Astrocyte of the cerebellum (primary cell): Measurements from ENCODE around the gene ALDH3B2.

ENCODE experiments used
- DNase-seq: peaks from one replicate; pipeline ENCODE4 v3.0.0-alpha.2; 2011; ENCODE audit warnings: low read depth
- H3K4me3 ChIP-seq: 2 replicates; pipeline ENCODE4 v1.5.1; 2011; ENCODE audit warnings: mild to moderate bottlenecking, low read depth, low read length, moderate library complexity
- CTCF ChIP-seq: IDR thresholded peaks from 2 replicates; pipeline ENCODE4 v1.5.1; 2012; ENCODE audit warnings: low read length, low read depth, moderate library complexity, mild to moderate bottlenecking; ENCODE audit errors: missing control alignments
- in situ Hi-C: cut with HindIII; loops from 2 replicates; pipeline ENCODE4 v1.10.0; 2017; ENCODE audit warnings: low sequenced_read_pairs

Gene ALDH3B2

DNA sequence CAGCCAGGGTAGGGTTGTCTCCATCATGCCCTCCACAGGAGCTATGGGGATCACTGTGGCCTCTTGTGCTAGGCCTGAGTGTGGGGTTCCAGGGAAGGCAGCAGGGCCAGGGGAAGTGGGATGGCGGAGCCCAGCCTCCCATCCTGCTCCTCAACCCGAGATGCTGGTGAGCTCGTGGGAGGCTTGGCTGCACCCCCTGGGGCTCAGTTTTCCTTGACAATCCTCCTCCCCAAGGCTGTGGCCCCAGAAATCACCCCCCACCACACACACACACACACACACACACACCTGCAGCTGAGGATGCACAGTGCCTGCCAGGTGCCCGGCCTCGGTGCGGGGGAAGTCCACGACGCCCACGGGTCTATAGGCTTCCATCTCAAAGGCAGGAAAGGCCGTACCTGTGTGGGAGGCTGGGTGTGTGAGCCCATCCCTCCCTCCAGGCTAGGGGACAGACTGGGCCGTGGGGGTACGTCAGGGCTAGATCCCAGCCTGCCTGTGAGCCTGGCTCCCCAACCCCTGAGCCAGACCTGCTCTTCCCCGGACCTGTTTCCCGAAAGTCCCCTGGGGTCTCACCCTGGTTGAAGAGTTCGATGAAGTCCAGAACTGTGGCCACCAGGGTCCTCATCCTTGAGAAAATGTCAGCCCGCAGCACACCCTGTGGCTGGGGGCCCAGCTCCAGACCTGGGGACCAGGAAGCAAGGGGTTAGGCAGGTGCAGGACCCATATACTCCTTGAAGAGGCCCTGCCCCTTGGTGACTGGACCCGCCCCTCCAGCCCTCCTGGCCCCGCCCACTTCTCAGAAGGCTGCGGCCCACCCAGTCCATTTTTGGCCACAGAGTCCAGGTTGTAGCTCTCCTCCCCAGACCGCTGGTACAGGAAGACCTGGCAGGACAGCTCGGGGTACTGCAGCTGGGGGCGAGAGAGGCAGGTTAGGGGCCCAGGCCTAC, 29.7 kb downstream of the ALDH3B2 start:
- no peak for DNase-seq
- in situ Hi-C loops, result no loop called here
- no peak for TF ChIP-seq CTCF

DNA sequence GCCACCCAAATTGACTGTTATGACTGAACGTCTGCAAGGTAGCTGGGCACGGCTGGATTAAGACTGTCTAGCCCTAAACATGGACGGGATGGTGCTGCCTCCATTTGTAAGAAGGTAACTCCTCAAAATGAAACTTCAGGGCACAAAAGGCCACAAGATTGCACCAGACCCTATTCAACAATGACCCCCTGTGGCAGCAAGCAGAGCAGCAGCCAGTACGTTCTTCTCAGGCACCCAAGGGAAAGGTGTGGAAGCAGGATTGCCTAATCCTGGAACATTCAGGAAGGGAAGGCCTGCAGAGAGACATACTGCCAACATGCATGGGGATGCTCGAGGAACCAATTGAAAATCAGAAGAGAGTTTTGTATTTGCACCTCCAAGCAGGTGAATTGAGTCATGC, 30.4 kb downstream of the ALDH3B2 start:
- DNase-seq, result no peak
- TF ChIP-seq CTCF, result peak; percentile 23
- H3K4me3 ChIP-seq, result no peak overlapping the region
- in situ Hi-C loops, result no loop called here

More for the DNA sequence above, 29.7 kb downstream of the ALDH3B2 start:
- H3K4me3 ChIP-seq, result no peak overlapping the region

- H3K4me3 ChIP-seq, result no peak overlapping the region
- in situ Hi-C loops, result no loop called here
- no peak for TF ChIP-seq CTCF
- DNase-seq, result no peak
These were observed 32.0 kb downstream of the ALDH3B2 start for GRCh38 chr11:67642173-67643120.

DNA sequence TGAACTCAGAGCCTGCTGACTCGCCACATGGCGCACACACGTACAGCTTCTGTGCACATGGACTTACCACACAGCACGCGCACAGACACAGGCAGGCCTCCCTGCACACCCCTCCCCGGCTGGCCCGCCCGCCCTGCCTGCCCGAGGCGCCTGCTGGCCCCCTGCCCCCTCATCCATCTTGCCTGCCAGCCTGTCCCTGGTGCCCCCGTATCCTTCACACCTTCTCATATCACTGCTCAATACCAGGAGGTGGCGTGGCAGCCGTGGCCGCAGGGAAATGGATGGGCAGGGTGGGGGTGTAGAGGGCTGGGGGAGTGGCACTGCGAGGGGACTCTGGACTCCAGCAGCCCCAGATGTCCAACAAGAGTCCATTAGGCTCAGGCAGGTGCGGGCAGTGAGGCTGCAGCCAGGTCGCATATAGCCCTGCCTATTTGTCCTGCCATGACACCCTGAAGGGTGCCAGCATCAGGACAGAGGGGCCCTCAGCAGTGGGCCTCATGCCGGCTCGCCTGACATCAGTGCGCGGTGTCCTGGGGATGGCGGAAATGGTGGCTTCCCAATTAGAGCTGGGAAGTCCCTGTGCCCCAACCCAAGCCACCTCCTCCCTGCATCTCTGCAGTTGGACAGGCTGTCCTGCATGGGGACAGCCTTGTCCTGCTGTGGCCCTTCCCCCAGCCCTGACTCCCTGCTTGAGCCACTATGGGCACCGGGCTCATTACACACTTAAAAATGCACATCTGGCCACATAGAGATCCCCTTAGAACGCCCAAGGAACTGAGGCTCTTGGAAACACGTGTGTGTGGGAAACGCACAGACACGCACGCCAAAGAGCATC, 32.9 kb downstream of the ALDH3B2 start:
- no peak for DNase-seq
- TF ChIP-seq CTCF, result no peak
- no peak overlapping the region for H3K4me3 ChIP-seq
- in situ Hi-C loops, result no loop called here

- no peak for TF ChIP-seq CTCF
- DNase-seq, result no peak
- in situ Hi-C loops, result no loop called here
- no peak overlapping the region for H3K4me3 ChIP-seq
These were observed 33.6 kb downstream of the ALDH3B2 start for GRCh38 chr11:67640758-67641337.
